IgD-negative memory B cell (primary cell): ENCODE results near the gene MAPK8. TPM values are rescaled to one million over a fixed set of nuclear protein-coding genes. Genes with fewer than 3 reads are reported as not detected.
A peak's percentile ranks its signal among the peaks of the same experiment; 100 is the strongest.

Experiments
- H3K27ac Mint-ChIP-seq, 3 donors: one replicate each; pipeline ENCODE4 v1.8.0; 2020 to 2022; ENCODE audit warnings: mild to moderate bottlenecking in 3 of 3, mixed read lengths in 3 of 3, moderate library complexity in 1 of 3
- H3K27me3 Mint-ChIP-seq: one replicate; pipeline ENCODE4 v1.8.0; 2021; ENCODE audit warnings: mixed read lengths
- H3K36me3 Mint-ChIP-seq: one replicate; pipeline ENCODE4 v1.8.0; 2020; ENCODE audit warnings: mild to moderate bottlenecking, mixed read lengths
- H3K4me1 Mint-ChIP-seq, 3 donors: one replicate each; pipeline ENCODE4 v1.8.0; 2020 to 2022; ENCODE audit warnings: mixed read lengths in 3 of 3, mild to moderate bottlenecking in 1 of 3
- H3K4me3 Mint-ChIP-seq, 4 donors: one replicate each; pipeline ENCODE4 v1.8.0; 2020 to 2022; ENCODE audit warnings: mild to moderate bottlenecking in 4 of 4, mixed read lengths in 4 of 4, moderate library complexity in 3 of 4
- H3K9me3 Mint-ChIP-seq, 3 donors: one replicate each; pipeline ENCODE4 v1.8.0; 2020 to 2021; ENCODE audit warnings: mixed read lengths in 3 of 3, mild to moderate bottlenecking in 1 of 3
- polyA plus RNA-seq: library from polyadenylated mRNA; unstranded; fragments of 300-500 nt; fragmentation: Illumina TruSeq; gene quantifications from one replicate; pipeline ENCODE4 v1.2.3, GENCODE V29; 2021

Gene MAPK8
- polyA plus RNA-seq, 1 donor from 2014 or later, result 9.3 TPM

GRCh38 chr10:48464871-48465736, 158.6 kb downstream of the MAPK8 start:
- H3K4me3 Mint-ChIP-seq, result no peak overlapping the region
- no peaks in the 10 kb centered on the region for H3K4me1 Mint-ChIP-seq
- H3K27ac Mint-ChIP-seq, result no peak overlapping the region
- H3K36me3 Mint-ChIP-seq, result no peaks in the 10 kb centered on the region
- H3K27me3 Mint-ChIP-seq, result no peaks in the 10 kb centered on the region
- H3K9me3 Mint-ChIP-seq, result no peaks in the 10 kb centered on the region

GRCh38 chr10:48465860-48466521, 159.5 kb downstream of the MAPK8 start:
- no peak overlapping the region for H3K27ac Mint-ChIP-seq
- no peaks in the 10 kb centered on the region for H3K36me3 Mint-ChIP-seq
- H3K4me3 Mint-ChIP-seq, result no peak overlapping the region

GRCh38 chr10:48466611-48467240, 160.2 kb downstream of the MAPK8 start:
- H3K9me3 Mint-ChIP-seq, result no peaks in the 10 kb centered on the region
- H3K4me1 Mint-ChIP-seq, result no peaks in the 10 kb centered on the region
- no peak overlapping the region for H3K27ac Mint-ChIP-seq
- H3K36me3 Mint-ChIP-seq, result no peaks in the 10 kb centered on the region
- H3K4me3 Mint-ChIP-seq, result no peak overlapping the region
- H3K27me3 Mint-ChIP-seq, result no peaks in the 10 kb centered on the region

More at GRCh38 chr10:48465860-48466521, 159.5 kb downstream of the MAPK8 start:
- Mint-ChIP-seq H3K4me1 (no peaks in the 10 kb centered on the region), H3K27me3 (no peaks in the 10 kb centered on the region), H3K9me3 (no peaks in the 10 kb centered on the region)

- Mint-ChIP-seq H3K27me3 (no peaks in the 10 kb centered on the region), H3K27ac (no peak overlapping the region), H3K4me3 (no peak overlapping the region), H3K4me1 (no peaks in the 10 kb centered on the region), H3K36me3 (no peaks in the 10 kb centered on the region), H3K9me3 (no peaks in the 10 kb centered on the region)
These were observed 161.2 kb downstream of the MAPK8 start for GRCh38 chr10:48467669-48468068.

GRCh38 chr10:48468130-48468790, 161.8 kb downstream of the MAPK8 start:
- Mint-ChIP-seq H3K36me3 (no peaks in the 10 kb centered on the region), H3K4me1 (no peaks in the 10 kb centered on the region), H3K9me3 (no peaks in the 10 kb centered on the region), H3K27me3 (no peaks in the 10 kb centered on the region), H3K27ac (no peak overlapping the region), H3K4me3 (no peak overlapping the region)

- no peak overlapping the region for H3K4me3 Mint-ChIP-seq
- no peaks in the 10 kb centered on the region for H3K9me3 Mint-ChIP-seq
- H3K27me3 Mint-ChIP-seq, result no peaks in the 10 kb centered on the region
- H3K27ac Mint-ChIP-seq, result no peak overlapping the region
- no peaks in the 10 kb centered on the region for H3K4me1 Mint-ChIP-seq
- H3K36me3 Mint-ChIP-seq, result no peaks in the 10 kb centered on the region
These were observed 162.5 kb downstream of the MAPK8 start for GRCh38 chr10:48468866-48469511.

GRCh38 chr10:48469516-48470020, 163.1 kb downstream of the MAPK8 start:
- Mint-ChIP-seq H3K9me3 (no peaks in the 10 kb centered on the region), H3K27ac (peak overlapping the region in 1 of 3 donors; percentile 26), H3K4me1 (no peaks in the 10 kb centered on the region), H3K4me3 (no peak overlapping the region), H3K36me3 (no peaks in the 10 kb centered on the region), H3K27me3 (no peaks in the 10 kb centered on the region)

- Mint-ChIP-seq H3K36me3 (no peaks in the 10 kb centered on the region), H3K4me3 (no peak overlapping the region), H3K4me1 (no peaks in the 10 kb centered on the region), H3K27ac (peak overlapping the region in 1 of 3 donors; percentile 26), H3K27me3 (no peaks in the 10 kb centered on the region), H3K9me3 (no peaks in the 10 kb centered on the region)
These were observed 163.8 kb downstream of the MAPK8 start for GRCh38 chr10:48470115-48470892.

- peaks cover 2% of the 10 kb centered on the region for H3K27me3 Mint-ChIP-seq
- no peaks in the 10 kb centered on the region for H3K4me1 Mint-ChIP-seq
- no peak overlapping the region for H3K27ac Mint-ChIP-seq
- H3K4me3 Mint-ChIP-seq, result no peak overlapping the region
- no peaks in the 10 kb centered on the region for H3K36me3 Mint-ChIP-seq
- no peaks in the 10 kb centered on the region for H3K9me3 Mint-ChIP-seq
These were observed 164.7 kb downstream of the MAPK8 start for GRCh38 chr10:48470893-48471805.

GRCh38 chr10:48472501-48473069, 166.1 kb downstream of the MAPK8 start:
- no peak overlapping the region for H3K4me3 Mint-ChIP-seq
- no peaks in the 10 kb centered on the region for H3K36me3 Mint-ChIP-seq
- H3K27me3 Mint-ChIP-seq, result peaks cover 2% of the 10 kb centered on the region
- H3K4me1 Mint-ChIP-seq, result no peaks in the 10 kb centered on the region
- peaks cover 0 to 2% (median 0%) of the 10 kb centered on the region in 3 donors for H3K9me3 Mint-ChIP-seq
- no peak overlapping the region for H3K27ac Mint-ChIP-seq

GRCh38 chr10:48473704-48474103, 167.2 kb downstream of the MAPK8 start:
- no peak overlapping the region for H3K4me3 Mint-ChIP-seq
- no peaks in the 10 kb centered on the region for H3K4me1 Mint-ChIP-seq
- no peaks in the 10 kb centered on the region for H3K36me3 Mint-ChIP-seq
- H3K9me3 Mint-ChIP-seq, result peaks cover 0 to 2% (median 0%) of the 10 kb centered on the region in 3 donors
- H3K27ac Mint-ChIP-seq, result no peak overlapping the region
- peaks cover 2% of the 10 kb centered on the region for H3K27me3 Mint-ChIP-seq

GRCh38 chr10:48474765-48475365, 168.4 kb downstream of the MAPK8 start:
- peaks cover 6% of the 10 kb centered on the region for H3K27me3 Mint-ChIP-seq
- H3K4me3 Mint-ChIP-seq, result no peak overlapping the region
- H3K27ac Mint-ChIP-seq, result no peak overlapping the region
- H3K9me3 Mint-ChIP-seq, result peaks cover 0 to 2% (median 0%) of the 10 kb centered on the region in 3 donors
- no peaks in the 10 kb centered on the region for H3K36me3 Mint-ChIP-seq
- H3K4me1 Mint-ChIP-seq, result no peaks in the 10 kb centered on the region
